Stomach (tissue), 19 donors: ENCODE data around the gene SLC6A20. TPM values are rescaled to one million over a fixed set of nuclear protein-coding genes. Genes with fewer than 3 reads are reported as not detected.

Experiments
- DNase-seq, 2 donors: peaks; one replicate each; pipeline versions ENCODE4 v3.0.0 to v3.0.0-alpha.2; 2013 to 2019
- H3K27ac ChIP-seq, 5 donors: fragments of 200-600 bp in 4 of 5; sonication (generic) in 4 of 5; one replicate each; pipeline ENCODE4 v1.5.1; 2013 to 2019; ENCODE audit warnings: mild to moderate bottlenecking in 1 of 5, moderate library complexity in 1 of 5
- H3K27me3 ChIP-seq, 3 donors: fragments of 200-600 bp; sonication (generic); one replicate each; pipeline ENCODE4 v1.5.1; 2017 to 2019; ENCODE audit warnings: mixed run types in 1 of 3
- H3K36me3 ChIP-seq, 4 donors: fragments of 200-600 bp; sonication (generic); 1 replicate in 3 of 4; 2 replicates in 1 of 4; pipeline ENCODE4 v1.5.1; 2016 to 2019
- H3K4me1 ChIP-seq, 4 donors: fragments of 200-600 bp; sonication (generic); one replicate each; pipeline ENCODE4 v1.5.1; 2016 to 2019
- H3K4me3 ChIP-seq, 4 donors: fragments of 200-600 bp; sonication (generic) in 3 of 4; one replicate each; pipeline ENCODE4 v1.5.1; 2016 to 2019; ENCODE audit warnings: mild to moderate bottlenecking in 1 of 4
- H3K9me3 ChIP-seq, 4 donors: fragments of 200-600 bp; sonication (generic); one replicate each; pipeline ENCODE4 v1.5.1; 2016 to 2019
- CTCF ChIP-seq, 7 experiments: fragments of 450-650 bp in 4 of 7; fragments of 200-600 bp in 3 of 7; sonication (generic) in 3 of 7; IDR thresholded peaks; one replicate each; pipeline ENCODE4 v1.5.1; 2016 to 2019; ENCODE audit warnings: antibody characterized with exemption in 7 of 7, control low read depth in 2 of 7, mild to moderate bottlenecking in 1 of 7
- EP300 ChIP-seq: sonication (generic); formaldehyde crosslinking; IDR thresholded peaks from one replicate; pipeline ENCODE4 v1.6.1; 2017; ENCODE audit warnings: antibody characterized with exemption
- POLR2A ChIP-seq, 4 donors: fragments of 450-650 bp; IDR thresholded peaks; one replicate each; pipeline ENCODE4 v1.6.1; 2016; ENCODE audit warnings: antibody characterized with exemption in 4 of 4, control low read depth in 2 of 4, mild to moderate bottlenecking in 1 of 4, moderate library complexity in 1 of 4
- POLR2AphosphoS5 ChIP-seq, 3 donors: sonication (generic); formaldehyde crosslinking; IDR thresholded peaks; one replicate each; pipeline ENCODE4 v1.6.1; 2016; ENCODE audit warnings: antibody characterized with exemption in 3 of 3
- WGBS, 5 donors: extraction: QIAGEN DNeasy Blood & Tissue Kit in 3 of 5; methylation state at CpG; one replicate each; pipeline versions ENCODE4 v1.1.5 to v1.1.7; 2013 to 2018; 5-methylcytosine and 5-hydroxymethylcytosine counted together
- intact Hi-C: fragments of 100-400 bp; cut with DNase I; formaldehyde crosslinking; loops from one replicate; pipeline ENCODE4 v1.15.1; 2023; ENCODE audit warnings: low total_unique reads
- long read RNA-seq, 10 donors: transcript quantifications; one replicate each; lab custom pipeline, GENCODE V29; 2026
- polyA plus RNA-seq, 3 donors: library from polyadenylated mRNA; stranded (reverse); fragments of 200-250 nt; gene quantifications; one replicate each; pipeline ENCODE4 v1.2.3, GENCODE V29; 2013
- total RNA-seq, 5 donors: library from RNA; depleted of rRNA; stranded (reverse); fragments of >200 nt; gene quantifications; one replicate each; pipeline versions ENCODE4 v1.1.0 to v1.2.3, GENCODE V29; 2014 to 2016
- donor health status: healthy with polysubstance abuse.
- donor health status: Bipolar disorder and iron deficiency.
- donor health status: healthy.

SLC6A20 gene, protein sequence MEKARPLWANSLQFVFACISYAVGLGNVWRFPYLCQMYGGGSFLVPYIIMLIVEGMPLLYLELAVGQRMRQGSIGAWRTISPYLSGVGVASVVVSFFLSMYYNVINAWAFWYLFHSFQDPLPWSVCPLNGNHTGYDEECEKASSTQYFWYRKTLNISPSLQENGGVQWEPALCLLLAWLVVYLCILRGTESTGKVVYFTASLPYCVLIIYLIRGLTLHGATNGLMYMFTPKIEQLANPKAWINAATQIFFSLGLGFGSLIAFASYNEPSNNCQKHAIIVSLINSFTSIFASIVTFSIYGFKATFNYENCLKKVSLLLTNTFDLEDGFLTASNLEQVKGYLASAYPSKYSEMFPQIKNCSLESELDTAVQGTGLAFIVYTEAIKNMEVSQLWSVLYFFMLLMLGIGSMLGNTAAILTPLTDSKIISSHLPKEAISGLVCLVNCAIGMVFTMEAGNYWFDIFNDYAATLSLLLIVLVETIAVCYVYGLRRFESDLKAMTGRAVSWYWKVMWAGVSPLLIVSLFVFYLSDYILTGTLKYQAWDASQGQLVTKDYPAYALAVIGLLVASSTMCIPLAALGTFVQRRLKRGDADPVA
- under 1 TPM in 3 of 5 donors, not detected in 2; 0.14 to 0.73 (median 0.58) TPM for total RNA-seq
- polyA plus RNA-seq, result 1 to 10 TPM in 1 of 3 donors, under 1 TPM in 1, not detected in 1; 0.10 to 2.6 TPM
- long read RNA-seq, donor 1, result 0 reads
- long read RNA-seq, donor 2, full-length matches to known transcripts, result 3 of 3 reads
- long read RNA-seq, donor 2, partial matches to known transcripts, result 0 of 3 reads
- long read RNA-seq, donor 2, other reads (novel, unspliced or antisense), result 0 of 3 reads
- long read RNA-seq, donor 3, result 0 reads
- long read RNA-seq, donor 4, result 0 reads
- long read RNA-seq, donor 5, result 0 reads
- long read RNA-seq, donor 6, result 0 reads
- long read RNA-seq, donor 7, result 0 reads
- long read RNA-seq, donor 8, result 0 reads
- long read RNA-seq, donor 9, result 0 reads
- long read RNA-seq, donor 10, full-length matches to known transcripts, result 2 of 2 reads
- long read RNA-seq, donor 10, partial matches to known transcripts, result 0 of 2 reads
- long read RNA-seq, donor 10, other reads (novel, unspliced or antisense), result 0 of 2 reads

DNA sequence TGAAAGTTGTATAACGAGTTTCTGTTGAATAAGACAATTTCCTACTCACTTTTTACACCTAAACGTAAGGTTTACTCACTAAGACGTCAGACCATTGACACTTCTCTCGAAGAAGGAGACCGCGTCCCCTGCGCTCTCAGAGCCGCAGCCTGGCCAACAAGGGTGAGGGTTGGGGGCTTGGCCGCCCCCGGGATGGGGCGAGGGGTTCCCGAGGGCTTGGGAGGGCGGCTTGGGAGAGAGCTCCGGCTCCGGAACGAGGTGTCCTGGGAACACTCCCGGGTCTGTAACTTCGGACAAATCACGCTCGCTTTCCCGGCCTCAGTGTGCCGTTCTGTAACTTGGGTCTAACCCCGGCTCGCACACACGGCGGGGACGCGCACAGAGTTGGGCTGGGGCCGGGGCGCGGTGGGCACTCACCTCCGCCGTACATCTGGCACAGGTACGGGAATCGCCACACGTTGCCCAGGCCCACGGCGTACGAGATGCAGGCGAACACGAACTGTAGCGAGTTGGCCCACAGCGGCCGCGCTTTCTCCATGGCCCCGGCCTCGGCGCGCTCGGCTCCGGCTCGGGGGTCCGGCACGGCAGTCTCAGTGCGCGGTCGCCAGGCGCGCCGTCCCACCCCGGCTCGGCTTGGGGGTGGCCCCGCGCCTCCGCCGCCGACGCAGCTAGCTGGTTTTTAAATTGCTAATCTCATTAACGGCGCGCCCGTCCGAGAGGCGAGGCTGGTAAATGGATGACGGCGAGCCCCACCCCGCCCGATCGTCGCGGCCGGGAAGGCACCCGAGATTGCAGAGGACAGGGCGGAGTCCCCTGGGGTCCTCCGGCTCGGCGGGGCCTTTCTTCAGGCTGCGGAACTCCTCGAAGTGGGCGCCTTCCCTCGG lies at the start of gene SLC6A20:
Gene SLC6A20 (minus strand): TSS at position 655 of the 884 bp plus-strand sequence. CDS start 117 bp downstream, at position 538.
- Histone ChIP-seq H3K27ac (peak within 1 kb of the TSS in 2 of 5 donors; percentile 3 to 9), H3K27me3 (peaks cover 0 to 73% (median 26%) of the 10 kb centered on the region in 3 donors), H3K4me3 (peak within 1 kb of the TSS; percentile 48 to 56 (median 52)), H3K36me3 (no peaks in the 10 kb centered on the region), H3K9me3 (no peaks in the 10 kb centered on the region), H3K4me1 (peaks cover 10 to 20% (median 16%) of the 10 kb centered on the region in 4 donors)
- DNase-seq, result peak; percentile 44 to 82
- intact Hi-C loops, result no loop called here
- WGBS, 5 donors, result 1 to 6% (median 3%) methylated on average over 45 to 91 of the region's 91 CpGs
- peak in 1 of 3 donors; percentile 5 for TF ChIP-seq POLR2AphosphoS5 (IDR thresholded peaks at IDR 0.05)
- TF ChIP-seq CTCF (IDR thresholded peaks at IDR 0.05), result no peak

- H3K27ac ChIP-seq, result no peak overlapping the region
- TF ChIP-seq EP300 (no peak), CTCF (IDR thresholded peaks at IDR 0.05) (no peak), POLR2A (IDR thresholded peaks at IDR 0.05) (no peak), POLR2AphosphoS5 (IDR thresholded peaks at IDR 0.05) (no peak)
- H3K9me3 ChIP-seq, result no peaks in the 10 kb centered on the region
- DNase-seq, result no peak
- H3K4me1 ChIP-seq, result peaks cover 8 to 25% (median 13%) of the 10 kb centered on the region in 4 donors
- no peaks in the 10 kb centered on the region for H3K27me3 ChIP-seq
- no peaks in the 10 kb centered on the region for H3K36me3 ChIP-seq
- intact Hi-C loops, result no loop called here
- WGBS, 5 donors, result 84 to 97% (median 91%) methylated on average over 1 of the region's 1 CpG
- no peak overlapping the region for H3K4me3 ChIP-seq
These were observed 48.3 kb upstream of the SLC6A20 start for GRCh38 chr3:45844616-45845015.

DNA sequence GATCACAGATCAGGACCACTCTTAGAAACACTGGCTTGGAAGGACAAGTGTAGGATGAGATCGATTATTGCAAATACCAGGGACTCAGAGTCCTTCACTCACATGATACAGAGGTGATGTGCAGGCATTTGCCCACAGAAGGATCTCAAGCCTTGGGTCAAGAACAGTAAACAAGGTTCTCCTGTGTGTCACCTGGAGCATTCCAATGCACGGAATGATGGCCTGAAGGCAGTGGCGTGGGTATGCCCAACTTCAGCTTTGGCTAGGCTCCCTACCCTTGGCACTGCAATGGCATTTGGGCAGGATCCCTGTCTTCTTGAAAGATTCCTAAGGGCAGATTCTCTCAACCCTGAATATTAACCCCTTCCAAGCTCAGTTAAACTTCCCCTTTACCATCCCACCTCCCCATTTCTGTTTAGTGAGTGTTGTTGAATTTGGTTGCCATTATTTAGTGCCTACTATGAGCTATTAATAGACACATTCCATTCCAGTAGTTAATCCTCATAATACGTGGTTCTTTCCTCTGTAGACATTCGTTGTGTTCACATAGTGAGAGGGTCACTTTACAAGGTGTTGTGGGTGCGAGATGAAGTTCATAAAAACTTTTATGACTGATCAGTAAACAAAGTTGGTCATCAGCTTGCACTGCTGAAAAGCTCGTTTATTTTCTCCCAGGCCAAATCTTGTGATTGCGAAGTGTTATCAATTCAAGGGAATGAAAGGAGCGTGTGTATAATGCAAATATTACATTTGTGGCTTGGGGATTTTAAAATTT lies 46.7 kb upstream of the SLC6A20 start:
- H3K27ac ChIP-seq, result no peak overlapping the region
- no peak for DNase-seq
- no peaks in the 10 kb centered on the region for H3K9me3 ChIP-seq
- H3K36me3 ChIP-seq, result no peaks in the 10 kb centered on the region
- H3K4me3 ChIP-seq, result no peak overlapping the region
- 54 to 66% (median 57%) methylated on average over 9 of the region's 9 CpGs for WGBS, 5 donors
- TF ChIP-seq POLR2A (IDR thresholded peaks at IDR 0.05) (no peak), CTCF (IDR thresholded peaks at IDR 0.05) (no peak), EP300 (no peak), POLR2AphosphoS5 (IDR thresholded peaks at IDR 0.05) (no peak)
- H3K27me3 ChIP-seq, result no peaks in the 10 kb centered on the region
- H3K4me1 ChIP-seq, result peaks cover 8 to 25% (median 17%) of the 10 kb centered on the region in 4 donors
- intact Hi-C loops, result no loop called here
